HUES48 (cell line): Measurements from ENCODE around the gene RAD51B.

ENCODE experiments used
- H3K27ac ChIP-seq: one replicate; pipeline ENCODE4 v1.7.0; 2013; ENCODE audit warnings: low read depth, low read length, inconsistent platforms
- H3K27me3 ChIP-seq: 2 replicates; pipeline ENCODE4 v1.6.1; 2013; ENCODE audit warnings: mild to moderate bottlenecking, low read length; ENCODE audit not compliant: control insufficient read depth, insufficient read depth
- H3K36me3 ChIP-seq: 2 replicates; pipeline ENCODE4 v1.6.1; 2013; ENCODE audit warnings: low read length; ENCODE audit not compliant: control insufficient read depth, insufficient read depth
- H3K4me1 ChIP-seq: 2 replicates; pipeline ENCODE4 v1.6.1; 2013; ENCODE audit warnings: mild to moderate bottlenecking, low read length; ENCODE audit not compliant: control insufficient read depth, insufficient read depth
- H3K4me3 ChIP-seq: 2 replicates; pipeline ENCODE4 v1.5.1; 2013; ENCODE audit warnings: mild to moderate bottlenecking, low read depth, low read length
- H3K9ac ChIP-seq: 2 replicates; pipeline ENCODE4 v1.6.1; 2013; ENCODE audit warnings: mild to moderate bottlenecking, low read depth, low read length, moderate library complexity
- H3K9me3 ChIP-seq: 2 replicates; pipeline ENCODE4 v1.6.1; 2013; ENCODE audit warnings: low read length; ENCODE audit not compliant: control insufficient read depth, insufficient read depth

The RAD51B gene

DNA sequence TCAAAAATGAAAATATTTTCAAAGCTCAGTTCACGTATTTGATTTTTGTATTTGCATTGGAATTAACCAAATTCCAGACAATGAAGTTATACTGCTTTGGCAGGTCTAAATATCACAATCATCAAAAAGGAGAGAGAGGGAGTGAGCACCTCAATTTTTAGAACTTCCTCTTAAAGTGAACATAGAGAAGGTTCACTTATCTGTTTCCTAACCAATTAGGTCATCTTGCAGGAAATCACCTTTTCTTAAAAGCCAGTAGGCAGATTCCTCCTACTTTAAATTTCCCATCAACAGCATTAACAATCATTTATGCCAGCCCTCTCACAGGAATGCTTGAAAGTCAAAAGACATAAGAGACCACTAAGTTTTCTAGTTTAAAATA lies 584.6 kb downstream of the RAD51B start:
- H3K36me3 ChIP-seq = no peaks in the 10 kb centered on the region
- H3K4me3 ChIP-seq = no peak overlapping the region
- H3K9ac ChIP-seq = no peak overlapping the region
- H3K27ac ChIP-seq = no peak overlapping the region
- H3K4me1 ChIP-seq = peaks cover 9% of the 10 kb centered on the region; the same call in 1 of the 2 replicates
- no peaks in the 10 kb centered on the region for H3K9me3 ChIP-seq
- no peaks in the 10 kb centered on the region for H3K27me3 ChIP-seq

DNA sequence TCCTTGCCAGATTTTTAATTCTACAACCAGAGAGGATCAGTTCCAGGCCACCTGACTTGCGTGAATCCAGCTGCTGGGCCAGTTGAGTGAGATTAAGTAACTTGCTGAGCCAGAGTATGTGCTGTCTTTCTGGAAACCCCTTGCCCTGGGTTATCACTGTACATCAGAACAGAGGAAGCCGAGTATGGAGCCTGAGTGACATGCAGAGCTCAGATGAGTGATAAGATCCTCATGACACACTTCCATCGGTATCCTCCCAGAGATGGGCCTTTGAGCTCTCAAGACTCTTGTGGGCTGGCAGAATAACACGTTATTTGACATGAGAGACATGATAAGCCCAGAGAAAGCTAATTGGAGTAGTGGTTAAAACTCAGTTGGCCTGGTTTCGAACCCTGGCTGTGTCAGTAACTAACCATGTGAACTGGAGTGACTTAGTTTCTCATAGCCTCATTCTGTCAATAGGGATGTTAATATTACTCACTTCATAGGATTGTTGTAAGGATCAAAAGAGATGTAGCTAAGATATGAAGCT lies 585.1 kb downstream of the RAD51B start:
- no peak overlapping the region for H3K27ac ChIP-seq
- H3K4me3 ChIP-seq = no peak overlapping the region
- H3K9me3 ChIP-seq = no peaks in the 10 kb centered on the region
- no peaks in the 10 kb centered on the region for H3K27me3 ChIP-seq
- no peak overlapping the region for H3K9ac ChIP-seq
- H3K36me3 ChIP-seq = no peaks in the 10 kb centered on the region
- peaks cover 12% of the 10 kb centered on the region; the same call in 1 of the 2 replicates for H3K4me1 ChIP-seq

DNA sequence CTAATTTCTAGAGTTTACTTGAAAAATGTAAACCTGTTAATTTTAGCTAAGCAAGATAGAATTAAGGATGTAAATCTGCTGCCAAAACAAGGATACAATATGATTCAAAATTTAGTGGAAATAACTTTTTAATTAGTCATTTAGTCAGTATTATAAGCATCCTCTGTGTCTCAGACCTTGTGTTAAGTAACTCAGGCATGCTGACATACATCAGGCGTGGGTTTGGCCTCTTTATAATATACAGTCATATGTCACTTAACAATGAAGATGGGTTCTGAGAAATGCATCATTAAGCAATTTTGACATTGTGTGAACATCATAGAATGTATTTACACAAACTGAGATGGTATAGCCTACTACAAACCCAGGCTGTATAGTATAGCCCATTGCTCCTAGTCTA lies 586.4 kb downstream of the RAD51B start:
- Histone ChIP-seq H3K4me3 (no peak overlapping the region), H3K9me3 (no peaks in the 10 kb centered on the region), H3K27me3 (no peaks in the 10 kb centered on the region), H3K9ac (no peak overlapping the region), H3K36me3 (no peaks in the 10 kb centered on the region), H3K27ac (no peak overlapping the region), H3K4me1 (0 out of 2 replicates have a peak, but pooled peaks cover 6% of the 10 kb centered on the region)

DNA sequence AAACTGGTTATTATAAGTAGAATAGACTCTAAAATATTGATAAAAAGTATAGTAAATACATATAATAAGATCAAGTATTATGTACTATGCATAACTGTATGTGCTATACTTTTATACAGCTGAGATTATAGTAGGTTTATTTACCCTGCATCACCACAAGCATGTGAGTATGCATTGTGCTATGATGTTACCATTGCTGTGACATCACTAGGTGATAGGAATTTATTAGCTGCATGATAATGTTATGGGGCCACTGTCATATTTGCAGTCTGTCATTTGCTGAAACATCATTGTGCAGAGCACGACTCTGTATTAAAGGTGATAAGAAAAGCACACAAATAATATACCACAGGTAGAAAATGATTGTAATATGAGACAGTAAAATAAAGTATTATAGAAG lies 587.7 kb downstream of the RAD51B start:
- Histone ChIP-seq H3K36me3 (no peaks in the 10 kb centered on the region), H3K4me1 (0 out of 2 replicates have a peak, but pooled peaks cover 3% of the 10 kb centered on the region), H3K9me3 (no peaks in the 10 kb centered on the region), H3K27me3 (no peaks in the 10 kb centered on the region), H3K27ac (no peak overlapping the region), H3K4me3 (no peak overlapping the region), H3K9ac (no peak overlapping the region)

DNA sequence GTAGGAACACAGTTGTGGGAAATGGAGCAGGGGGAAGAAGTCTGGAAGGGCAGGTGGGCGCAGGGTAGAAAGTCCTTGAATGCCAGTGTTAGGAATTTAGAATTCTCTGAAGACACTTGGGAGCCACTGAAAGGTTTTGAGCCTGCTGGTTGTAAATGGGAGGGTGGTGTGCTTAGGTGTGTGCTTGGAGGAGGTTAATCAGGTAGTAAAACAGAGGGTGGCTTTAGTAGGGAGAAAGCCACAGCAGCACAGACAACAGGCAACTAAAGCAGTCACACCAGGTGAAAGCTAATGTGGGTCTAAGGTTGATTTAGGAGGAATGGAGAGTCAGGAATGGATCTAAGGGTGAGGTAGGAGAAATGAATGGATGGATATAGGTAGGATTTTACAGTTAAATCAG lies 588.2 kb downstream of the RAD51B start:
- H3K27ac ChIP-seq = no peak overlapping the region
- no peaks in the 10 kb centered on the region for H3K27me3 ChIP-seq
- H3K9me3 ChIP-seq = no peaks in the 10 kb centered on the region
- 0 out of 2 replicates have a peak, but pooled peaks cover 3% of the 10 kb centered on the region for H3K4me1 ChIP-seq
- no peak overlapping the region for H3K4me3 ChIP-seq
- H3K36me3 ChIP-seq = no peaks in the 10 kb centered on the region
- H3K9ac ChIP-seq = no peak overlapping the region

DNA sequence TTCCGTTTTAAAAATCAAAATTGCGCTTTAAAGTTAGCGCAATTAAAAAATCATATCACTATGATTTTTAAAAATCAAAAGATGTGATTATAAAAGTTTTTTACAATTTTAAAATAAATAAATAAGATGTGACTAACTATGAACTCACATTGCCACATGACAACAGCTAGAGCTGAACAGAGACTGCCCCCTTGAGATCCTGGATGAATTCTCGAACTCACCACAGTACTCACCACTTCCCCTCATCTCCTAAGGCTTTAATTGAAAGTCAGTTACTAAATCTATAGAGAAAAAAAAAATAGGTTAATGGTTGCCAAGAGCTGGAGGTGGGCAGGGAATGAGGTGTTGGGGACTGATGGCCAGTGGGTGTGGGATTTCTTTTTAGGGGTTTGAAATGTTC lies 589.1 kb downstream of the RAD51B start:
- Histone ChIP-seq H3K4me1 (0 out of 2 replicates have a peak, but pooled peaks cover 3% of the 10 kb centered on the region), H3K4me3 (no peak overlapping the region), H3K9ac (no peak overlapping the region), H3K27me3 (no peaks in the 10 kb centered on the region), H3K36me3 (no peaks in the 10 kb centered on the region), H3K9me3 (no peaks in the 10 kb centered on the region), H3K27ac (no peak overlapping the region)

DNA sequence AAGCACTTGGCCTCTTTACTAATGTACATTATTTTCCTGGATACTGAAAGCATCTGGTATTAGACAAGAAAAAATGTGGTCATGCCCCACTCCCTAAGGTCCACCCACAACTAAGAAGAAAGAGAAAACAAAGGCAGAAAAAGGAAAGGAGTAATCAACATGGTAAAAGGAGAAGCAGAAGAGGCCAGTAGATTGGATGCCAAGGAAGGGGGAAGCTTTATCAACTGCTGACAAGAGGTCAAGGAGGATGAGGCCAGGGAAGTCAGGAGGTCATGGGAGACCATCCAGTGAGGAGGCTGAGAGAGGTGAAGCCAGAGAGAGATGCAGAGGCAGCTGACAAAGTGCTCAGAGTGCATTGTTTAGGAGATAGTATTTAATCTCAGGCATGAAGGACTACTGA lies 589.8 kb downstream of the RAD51B start:
- Histone ChIP-seq H3K27ac (no peak overlapping the region), H3K36me3 (no peaks in the 10 kb centered on the region), H3K9ac (no peak overlapping the region), H3K4me3 (no peak overlapping the region), H3K4me1 (0 out of 2 replicates have a peak, but pooled peaks cover 3% of the 10 kb centered on the region), H3K27me3 (no peaks in the 10 kb centered on the region), H3K9me3 (no peaks in the 10 kb centered on the region)

DNA sequence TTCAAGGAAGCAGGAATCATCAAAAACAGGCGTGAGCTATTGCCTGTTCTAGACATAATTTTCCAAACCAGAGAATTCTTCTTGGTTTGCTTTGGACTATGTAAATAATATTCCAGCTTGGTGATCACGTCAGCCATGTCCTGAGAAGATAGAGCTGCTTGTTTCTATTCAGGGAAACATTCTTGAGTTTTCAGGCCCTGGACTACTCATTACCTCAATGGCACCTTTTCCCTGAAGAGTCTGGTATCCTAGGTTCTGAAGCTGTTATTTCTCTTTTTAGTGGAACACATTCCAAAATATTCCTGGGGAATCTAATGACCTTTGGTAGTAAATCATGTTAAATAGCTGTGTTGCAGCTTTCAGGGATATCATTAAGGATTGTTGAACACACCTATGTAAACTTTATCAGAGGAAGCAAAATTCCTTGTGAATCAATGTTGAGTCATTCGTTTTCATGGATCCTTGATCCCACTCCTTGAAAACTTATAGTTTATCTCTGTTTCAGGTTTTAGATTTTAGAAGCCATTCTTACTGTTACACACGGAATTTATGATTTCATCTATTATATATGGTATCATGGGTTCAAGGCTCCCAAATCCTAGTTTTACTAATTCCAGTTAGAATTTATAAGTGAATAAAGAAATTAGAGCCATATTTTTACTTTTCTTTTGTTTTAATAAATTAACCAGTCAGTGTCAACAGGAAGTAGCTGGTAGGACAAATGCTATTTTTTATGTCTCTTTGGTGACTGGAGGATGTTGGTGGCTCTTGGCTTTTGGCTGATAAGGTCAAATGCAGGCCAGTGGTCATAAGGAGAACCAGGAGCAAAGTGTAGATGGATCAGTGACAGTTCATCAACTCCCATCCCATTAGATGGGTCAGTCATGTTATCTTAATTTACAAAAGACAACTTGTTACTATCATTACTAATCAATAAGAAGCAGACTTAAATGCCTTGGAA lies 593.2 kb downstream of the RAD51B start:
- Histone ChIP-seq H3K4me3 (no peak overlapping the region), H3K27me3 (no peaks in the 10 kb centered on the region), H3K27ac (no peak overlapping the region), H3K36me3 (no peaks in the 10 kb centered on the region), H3K9ac (no peak overlapping the region), H3K4me1 (0 out of 2 replicates have a peak, but pooled peaks cover 3% of the 10 kb centered on the region), H3K9me3 (no peaks in the 10 kb centered on the region)

DNA sequence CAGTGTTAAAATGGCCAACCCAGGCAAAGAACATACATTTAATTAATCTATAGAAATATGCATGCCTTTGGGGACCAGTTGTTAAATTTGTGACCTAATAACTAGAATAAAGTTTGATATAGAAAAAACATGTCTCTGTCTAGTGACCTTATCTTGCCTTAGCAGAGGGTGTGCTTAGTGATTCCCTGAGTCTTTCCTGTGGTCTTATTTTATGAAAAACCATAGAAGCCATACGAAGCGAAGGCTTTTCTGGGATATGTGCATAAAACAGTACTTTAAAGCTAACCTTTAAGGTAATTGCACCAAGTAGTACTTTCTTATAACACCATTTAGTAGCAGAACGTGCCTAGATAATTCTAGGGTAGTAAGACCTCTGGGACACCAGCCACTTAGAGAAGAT lies 593.9 kb downstream of the RAD51B start:
- 0 out of 2 replicates have a peak, but pooled peaks cover 3% of the 10 kb centered on the region for H3K4me1 ChIP-seq

DNA sequence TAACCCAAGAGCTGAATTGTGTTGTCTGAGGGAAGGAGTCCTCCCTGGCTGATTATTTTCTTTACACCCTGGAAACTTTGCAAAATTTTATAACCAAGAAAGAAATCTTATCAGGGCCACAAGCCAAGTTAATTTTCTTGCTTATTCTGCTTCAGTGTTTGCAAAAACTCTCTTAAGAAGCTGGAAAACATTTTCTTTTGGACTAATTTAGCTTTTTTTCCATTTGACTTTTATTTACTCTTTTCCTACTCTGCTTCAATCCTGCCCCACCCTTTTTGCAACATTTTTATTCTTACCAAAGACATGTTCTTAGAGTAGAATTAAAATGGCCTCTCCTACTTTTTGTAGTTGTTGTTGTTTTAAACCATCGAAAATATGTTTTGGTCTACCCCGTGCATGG lies 594.5 kb downstream of the RAD51B start:
- Histone ChIP-seq H3K4me1 (0 out of 2 replicates have a peak, but pooled peaks cover 3% of the 10 kb centered on the region), H3K36me3 (no peaks in the 10 kb centered on the region), H3K9ac (no peak overlapping the region), H3K9me3 (no peaks in the 10 kb centered on the region), H3K4me3 (no peak overlapping the region), H3K27me3 (no peaks in the 10 kb centered on the region), H3K27ac (no peak overlapping the region)

More for the DNA sequence above, 593.9 kb downstream of the RAD51B start:
- Histone ChIP-seq H3K4me3 (no peak overlapping the region), H3K27me3 (no peaks in the 10 kb centered on the region), H3K9ac (no peak overlapping the region), H3K27ac (no peak overlapping the region), H3K9me3 (no peaks in the 10 kb centered on the region), H3K36me3 (no peaks in the 10 kb centered on the region)

DNA sequence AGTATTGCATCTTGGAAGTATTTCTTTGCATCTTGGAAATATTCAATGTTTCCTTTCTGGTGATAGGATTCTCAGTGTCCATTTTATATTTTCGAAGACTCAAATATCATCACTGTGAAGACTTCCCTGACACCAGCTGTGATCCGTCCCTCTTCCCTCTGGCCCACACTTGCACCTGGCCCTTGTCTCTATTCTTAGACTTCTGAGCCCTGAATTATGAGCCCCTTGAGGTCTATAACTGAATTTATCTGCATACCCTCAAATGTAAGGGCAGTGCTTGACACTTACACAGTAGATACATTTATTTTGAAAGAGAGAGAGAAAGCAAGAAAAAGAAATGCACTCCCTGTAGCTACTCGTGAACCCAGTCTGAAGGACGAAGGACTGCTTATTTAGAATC lies 596.6 kb downstream of the RAD51B start:
- Histone ChIP-seq H3K4me3 (no peak overlapping the region), H3K27me3 (no peaks in the 10 kb centered on the region), H3K27ac (no peak overlapping the region), H3K9ac (no peak overlapping the region), H3K9me3 (no peaks in the 10 kb centered on the region), H3K4me1 (0 out of 2 replicates have a peak, but pooled peaks cover 9% of the 10 kb centered on the region), H3K36me3 (no peaks in the 10 kb centered on the region)
